Chondrocyte (in vitro differentiated cells): ENCODE data around the gene GBF1. TPM values are rescaled to one million over a fixed set of nuclear protein-coding genes. Genes with fewer than 3 reads are reported as not detected.
A peak's percentile ranks its signal among the peaks of the same experiment; 100 is the strongest.

Experiments used
- DNase-seq: peaks from one replicate; pipeline ENCODE4 v3.0.0; 2021; ENCODE audit warnings: mixed read lengths, low spot score
- H3K27ac Mint-ChIP-seq: one replicate; pipeline ENCODE4 v1.8.0; 2021; ENCODE audit warnings: mild to moderate bottlenecking, moderate library complexity, mixed read lengths; ENCODE audit not compliant: unreplicated experiment
- H3K27me3 Mint-ChIP-seq: 2 replicates; pipeline ENCODE4 v1.8.0; 2021; ENCODE audit warnings: low read depth, mixed read lengths
- H3K36me3 Mint-ChIP-seq: 2 replicates; pipeline ENCODE4 v1.8.0; 2021; ENCODE audit warnings: low read depth, mixed read lengths
- H3K4me1 Mint-ChIP-seq: 2 replicates; pipeline ENCODE4 v1.8.0; 2021; ENCODE audit warnings: low read depth, mild to moderate bottlenecking, mixed read lengths
- H3K4me3 Mint-ChIP-seq: one replicate; pipeline ENCODE4 v1.8.0; 2021; ENCODE audit warnings: mild to moderate bottlenecking, moderate library complexity, mixed read lengths; ENCODE audit not compliant: unreplicated experiment
- H3K9me3 Mint-ChIP-seq: 2 replicates; pipeline ENCODE4 v1.8.0; 2021; ENCODE audit warnings: low read depth, mixed read lengths
- total RNA-seq: library from RNA; stranded (reverse); gene quantifications from 3 replicates; pipeline ENCODE4 v1.2.1, GENCODE V29; 2021
- TF ChIP-seq, protein P1 (sequence below): fragments of 200-600 bp; sonication (generic); IDR thresholded peaks from 2 replicates; pipeline ENCODE4 v1.5.0; 2021; ENCODE audit warnings: antibody characterized with exemption, mild to moderate bottlenecking, moderate library complexity

Gene GBF1
- total RNA-seq, 1 donor from 2014 or later: 59.7 TPM

DNA sequence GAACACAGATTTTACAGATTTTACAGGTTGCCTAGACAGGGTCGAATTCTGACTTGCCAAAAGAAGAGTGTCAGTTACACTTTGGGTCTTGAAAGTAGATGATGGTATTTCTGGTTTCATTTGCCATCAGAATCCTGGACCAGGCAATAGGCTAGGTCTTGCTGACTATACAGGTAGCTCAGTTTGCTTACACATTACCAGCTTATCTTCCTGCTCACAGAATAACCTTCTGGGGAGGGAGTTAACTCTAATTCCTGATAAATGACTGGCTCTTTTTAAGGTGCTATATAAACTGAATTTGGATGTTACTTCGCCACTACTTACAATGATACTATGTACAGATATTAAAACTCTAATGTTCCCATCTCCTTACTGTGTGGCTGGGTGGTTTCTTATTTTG, 39.8 kb downstream of the GBF1 start:
- Mint-ChIP-seq H3K27me3 (no peaks in the 10 kb centered on the region), H3K36me3 (peaks cover 4% of the 10 kb centered on the region), H3K4me1 (peaks cover 42% of the 10 kb centered on the region), H3K4me3 (no peak overlapping the region), H3K9me3 (no peaks in the 10 kb centered on the region), H3K27ac (no peak overlapping the region)
- TF ChIP-seq, protein P1, sequence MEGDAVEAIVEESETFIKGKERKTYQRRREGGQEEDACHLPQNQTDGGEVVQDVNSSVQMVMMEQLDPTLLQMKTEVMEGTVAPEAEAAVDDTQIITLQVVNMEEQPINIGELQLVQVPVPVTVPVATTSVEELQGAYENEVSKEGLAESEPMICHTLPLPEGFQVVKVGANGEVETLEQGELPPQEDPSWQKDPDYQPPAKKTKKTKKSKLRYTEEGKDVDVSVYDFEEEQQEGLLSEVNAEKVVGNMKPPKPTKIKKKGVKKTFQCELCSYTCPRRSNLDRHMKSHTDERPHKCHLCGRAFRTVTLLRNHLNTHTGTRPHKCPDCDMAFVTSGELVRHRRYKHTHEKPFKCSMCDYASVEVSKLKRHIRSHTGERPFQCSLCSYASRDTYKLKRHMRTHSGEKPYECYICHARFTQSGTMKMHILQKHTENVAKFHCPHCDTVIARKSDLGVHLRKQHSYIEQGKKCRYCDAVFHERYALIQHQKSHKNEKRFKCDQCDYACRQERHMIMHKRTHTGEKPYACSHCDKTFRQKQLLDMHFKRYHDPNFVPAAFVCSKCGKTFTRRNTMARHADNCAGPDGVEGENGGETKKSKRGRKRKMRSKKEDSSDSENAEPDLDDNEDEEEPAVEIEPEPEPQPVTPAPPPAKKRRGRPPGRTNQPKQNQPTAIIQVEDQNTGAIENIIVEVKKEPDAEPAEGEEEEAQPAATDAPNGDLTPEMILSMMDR: no peak
- DNase-seq: no peak

DNA sequence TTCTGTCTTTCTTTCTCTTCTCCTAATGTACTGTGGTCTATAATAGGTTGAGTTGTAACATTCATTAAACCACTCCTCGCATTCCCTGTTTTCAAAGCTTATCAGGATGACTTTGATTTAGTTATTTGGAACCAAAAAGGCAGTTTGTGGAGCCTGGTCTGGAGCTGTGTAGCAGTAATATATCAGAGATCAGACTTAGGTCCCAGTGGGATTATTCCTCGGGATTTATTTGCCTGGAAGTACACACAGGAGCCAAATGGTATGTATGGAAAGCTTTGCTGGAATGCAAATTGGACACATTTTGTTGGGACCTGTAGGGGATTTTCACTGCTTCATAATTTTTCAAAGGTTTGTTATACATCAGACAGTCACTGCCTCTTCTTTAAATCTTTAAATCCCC, 40.9 kb downstream of the GBF1 start:
- Mint-ChIP-seq H3K9me3 (no peaks in the 10 kb centered on the region), H3K4me1 (peaks cover 35% of the 10 kb centered on the region), H3K27me3 (no peaks in the 10 kb centered on the region), H3K27ac (peak overlapping the region; percentile 29), H3K36me3 (peaks cover 4% of the 10 kb centered on the region), H3K4me3 (no peak overlapping the region)
- DNase-seq: no peak
- TF ChIP-seq, protein P1: no peak

DNA sequence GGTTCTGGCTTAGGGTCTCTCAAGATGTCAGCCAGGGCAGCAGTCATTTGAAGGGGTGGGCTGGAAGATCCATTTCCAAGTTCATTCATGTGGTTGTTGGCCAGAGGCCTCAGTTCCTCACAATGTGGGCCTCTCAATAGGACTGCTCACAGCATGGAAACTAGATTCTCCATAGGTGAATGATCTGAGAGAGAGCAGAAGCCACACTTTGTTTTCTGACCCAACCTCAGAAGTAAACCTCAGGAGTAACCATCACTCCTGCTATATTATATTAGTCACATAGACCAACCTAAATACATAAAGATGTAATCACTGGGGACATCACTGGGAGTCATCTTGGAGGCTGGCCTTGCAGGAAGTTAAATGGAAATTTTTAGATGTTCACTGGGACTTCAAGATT, 42.2 kb downstream of the GBF1 start:
- Mint-ChIP-seq H3K27ac (no peak overlapping the region), H3K9me3 (no peaks in the 10 kb centered on the region), H3K4me1 (peaks cover 29% of the 10 kb centered on the region)

DNA sequence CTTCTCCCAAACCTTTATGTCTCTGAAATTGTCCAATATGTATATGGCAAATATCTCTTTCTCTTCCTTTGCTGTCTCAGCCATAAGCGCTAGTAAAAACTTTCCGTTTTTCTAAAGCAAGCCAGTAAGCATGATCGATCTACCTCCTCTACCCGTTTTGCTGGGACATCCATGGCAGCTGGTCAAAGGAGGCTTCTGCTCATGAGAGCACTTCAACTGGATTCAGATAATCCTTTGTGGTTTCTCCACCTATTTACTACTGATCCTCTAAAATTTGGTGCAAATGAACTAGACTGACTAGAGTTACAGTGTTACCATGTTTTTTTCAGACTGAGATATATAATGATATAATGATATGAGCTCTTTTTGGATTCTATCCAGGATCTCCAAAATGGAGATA, 42.7 kb downstream of the GBF1 start:
- H3K9me3 Mint-ChIP-seq: no peaks in the 10 kb centered on the region
- TF ChIP-seq, protein P1: no peak
- H3K27me3 Mint-ChIP-seq: no peaks in the 10 kb centered on the region
- no peak for DNase-seq
- H3K4me3 Mint-ChIP-seq: no peak overlapping the region
- peaks cover 4% of the 10 kb centered on the region for H3K36me3 Mint-ChIP-seq
- H3K27ac Mint-ChIP-seq: no peak overlapping the region
- peaks cover 29% of the 10 kb centered on the region for H3K4me1 Mint-ChIP-seq

More for the DNA sequence above, 42.2 kb downstream of the GBF1 start:
- Mint-ChIP-seq H3K36me3 (peaks cover 4% of the 10 kb centered on the region), H3K4me3 (no peak overlapping the region), H3K27me3 (no peaks in the 10 kb centered on the region)
- TF ChIP-seq, protein P1: no peak
- DNase-seq: no peak

DNA sequence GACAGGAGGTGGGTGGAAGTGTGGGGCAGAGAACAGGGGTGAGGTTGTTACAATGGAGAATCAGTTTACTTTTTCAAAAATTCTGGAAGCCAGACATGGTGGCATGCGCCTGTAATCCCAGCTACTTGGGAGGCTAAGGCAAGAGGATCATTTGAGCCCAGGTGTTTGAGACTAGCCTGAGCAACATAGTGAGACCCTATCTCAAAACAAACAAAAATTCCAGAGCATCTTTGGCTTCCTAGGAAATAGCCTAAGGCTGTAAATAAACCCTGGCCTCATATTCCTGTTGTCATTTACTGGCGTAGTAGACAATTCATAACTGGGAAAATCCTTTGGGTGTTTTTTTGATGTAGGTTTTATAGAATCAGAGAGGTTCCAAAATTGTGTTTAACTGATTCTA, 44.0 kb downstream of the GBF1 start:
- no peak overlapping the region for H3K27ac Mint-ChIP-seq
- no peak for DNase-seq
- TF ChIP-seq, protein P1: no peak
- H3K9me3 Mint-ChIP-seq: no peaks in the 10 kb centered on the region
- no peaks in the 10 kb centered on the region for H3K27me3 Mint-ChIP-seq
- peaks cover 29% of the 10 kb centered on the region for H3K4me1 Mint-ChIP-seq
- peaks cover 3% of the 10 kb centered on the region for H3K36me3 Mint-ChIP-seq
- H3K4me3 Mint-ChIP-seq: no peak overlapping the region
